Measurements from ENCODE around the gene ATP11A. TPM values are rescaled to one million over a fixed set of nuclear protein-coding genes. Genes with fewer than 3 reads are reported as not detected.

The ATP11A gene
- polyA plus RNA-seq, 2 donors = 4.2 to 6.7 TPM

DNA sequence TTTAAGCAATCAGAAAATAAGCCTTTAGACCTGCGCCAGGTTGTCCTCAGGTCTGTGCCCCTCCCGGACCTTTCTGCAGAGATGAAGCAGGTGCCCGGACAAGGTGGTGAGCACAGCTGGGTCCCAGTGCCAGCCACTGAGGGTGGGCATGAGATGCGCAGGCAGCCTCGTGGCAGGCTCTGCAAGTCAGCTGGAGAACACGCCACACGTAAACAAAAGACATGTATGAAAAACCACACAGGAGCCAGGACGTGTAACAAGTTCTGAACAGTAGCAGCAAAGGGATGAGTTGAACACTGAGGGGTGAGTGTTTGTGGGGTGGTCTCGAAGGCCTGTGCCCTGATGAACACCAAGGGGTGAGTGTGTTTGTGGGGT, 210.4 kb downstream of the ATP11A start:
- Histone ChIP-seq H3K36me3 (ENCODE audit: control insufficient read depth in 2 of 2, insufficient read depth in 2 of 2, low read length in 1 of 2) (no peaks in the 10 kb centered on the region), H3K4me1 (ENCODE audit: control insufficient read depth in 2 of 2, insufficient read depth in 2 of 2, low read length in 1 of 2) (peaks cover 0 to 2% of the 10 kb centered on the region in 2 donors), H3K9me3 (ENCODE audit: control insufficient read depth in 2 of 2, insufficient read depth in 1 of 2, low read depth in 1 of 2, low read length in 1 of 2) (peaks cover 0 to 3% of the 10 kb centered on the region in 2 donors), H3K27ac (ENCODE audit: low read depth in 2 of 2, low read length in 1 of 2) (no peak overlapping the region), H3K27me3 (ENCODE audit: control insufficient read depth in 1 of 2, insufficient read depth in 2 of 2, low read length in 2 of 2) (peaks cover 0 to 10% of the 10 kb centered on the region in 2 donors), H3K4me3 (ENCODE audit: low read depth in 1 of 2, low read length in 2 of 2) (no peak overlapping the region)
- WGBS, 2 donors = 85 to 89% methylated on average over 9 of the region's 9 CpGs

DNA sequence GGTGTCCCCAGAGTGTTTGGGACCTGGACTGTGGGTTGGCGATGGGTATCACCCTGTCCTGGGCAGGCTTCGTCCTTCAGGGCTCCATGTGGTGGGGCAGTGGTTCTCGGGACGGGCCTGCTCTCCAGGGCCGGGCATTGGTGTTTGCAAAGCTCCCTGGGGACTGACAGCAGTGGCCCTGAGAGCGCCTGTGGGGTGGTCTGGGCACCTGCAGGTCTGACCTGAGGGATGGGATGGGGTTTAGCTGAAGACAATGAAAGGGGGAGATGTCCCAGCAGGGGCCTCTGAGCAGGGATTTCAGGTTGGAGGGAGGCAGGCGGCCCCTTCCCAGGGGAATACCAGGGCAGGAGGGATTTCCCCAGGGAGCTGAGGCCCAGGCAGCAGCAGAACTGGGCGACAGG, 210.9 kb downstream of the ATP11A start:
- Histone ChIP-seq H3K4me3 (ENCODE audit: low read depth in 1 of 2, low read length in 2 of 2) (no peak overlapping the region), H3K27ac (ENCODE audit: low read depth in 2 of 2, low read length in 1 of 2) (no peak overlapping the region), H3K9me3 (ENCODE audit: control insufficient read depth in 2 of 2, insufficient read depth in 1 of 2, low read depth in 1 of 2, low read length in 1 of 2) (peaks cover 0 to 4% of the 10 kb centered on the region in 2 donors), H3K27me3 (ENCODE audit: control insufficient read depth in 1 of 2, insufficient read depth in 2 of 2, low read length in 2 of 2) (peaks cover 0 to 6% of the 10 kb centered on the region in 2 donors), H3K36me3 (ENCODE audit: control insufficient read depth in 2 of 2, insufficient read depth in 2 of 2, low read length in 1 of 2) (no peaks in the 10 kb centered on the region), H3K4me1 (ENCODE audit: control insufficient read depth in 2 of 2, insufficient read depth in 2 of 2, low read length in 1 of 2) (no peaks in the 10 kb centered on the region)
- WGBS, 2 donors = 84 to 90% methylated on average over 8 of the region's 8 CpGs

- Histone ChIP-seq H3K27me3 (ENCODE audit: control insufficient read depth in 1 of 2, insufficient read depth in 2 of 2, low read length in 2 of 2) (no peaks in the 10 kb centered on the region), H3K4me1 (ENCODE audit: control insufficient read depth in 2 of 2, insufficient read depth in 2 of 2, low read length in 1 of 2) (no peaks in the 10 kb centered on the region), H3K27ac (ENCODE audit: low read depth in 2 of 2, low read length in 1 of 2) (no peak overlapping the region), H3K4me3 (ENCODE audit: low read depth in 1 of 2, low read length in 2 of 2) (no peak overlapping the region), H3K36me3 (ENCODE audit: control insufficient read depth in 2 of 2, insufficient read depth in 2 of 2, low read length in 1 of 2) (no peaks in the 10 kb centered on the region), H3K9me3 (ENCODE audit: control insufficient read depth in 2 of 2, insufficient read depth in 1 of 2, low read depth in 1 of 2, low read length in 1 of 2) (peaks cover 0 to 4% of the 10 kb centered on the region in 2 donors)
- WGBS, 2 donors = 60 to 66% methylated on average over 14 of the region's 14 CpGs
These were observed 212.3 kb downstream of the ATP11A start for GRCh38 chr13:112902101-112902651.

- no peak overlapping the region for H3K4me3 ChIP-seq (ENCODE audit: low read depth in 1 of 2, low read length in 2 of 2)
These were observed 212.8 kb downstream of the ATP11A start for GRCh38 chr13:112902669-112903068.

GRCh38 chr13:112903071-112903577, 213.3 kb downstream of the ATP11A start:
- WGBS, 2 donors = 84 to 86% methylated on average over 8 of the region's 8 CpGs
- H3K4me1 ChIP-seq (ENCODE audit: control insufficient read depth in 2 of 2, insufficient read depth in 2 of 2, low read length in 1 of 2) = no peaks in the 10 kb centered on the region
- no peak overlapping the region for H3K4me3 ChIP-seq (ENCODE audit: low read depth in 1 of 2, low read length in 2 of 2)
- no peaks in the 10 kb centered on the region for H3K36me3 ChIP-seq (ENCODE audit: control insufficient read depth in 2 of 2, insufficient read depth in 2 of 2, low read length in 1 of 2)
- H3K9me3 ChIP-seq (ENCODE audit: control insufficient read depth in 2 of 2, insufficient read depth in 1 of 2, low read depth in 1 of 2, low read length in 1 of 2) = peaks cover 0 to 4% of the 10 kb centered on the region in 2 donors
- no peaks in the 10 kb centered on the region for H3K27me3 ChIP-seq (ENCODE audit: control insufficient read depth in 1 of 2, insufficient read depth in 2 of 2, low read length in 2 of 2)
- H3K27ac ChIP-seq (ENCODE audit: low read depth in 2 of 2, low read length in 1 of 2) = no peak overlapping the region

More at GRCh38 chr13:112902669-112903068, 212.8 kb downstream of the ATP11A start:
- no peaks in the 10 kb centered on the region for H3K36me3 ChIP-seq (ENCODE audit: control insufficient read depth in 2 of 2, insufficient read depth in 2 of 2, low read length in 1 of 2)
- H3K4me1 ChIP-seq (ENCODE audit: control insufficient read depth in 2 of 2, insufficient read depth in 2 of 2, low read length in 1 of 2) = no peaks in the 10 kb centered on the region
- 56 to 68% methylated on average over 2 of the region's 2 CpGs for WGBS, 2 donors
- no peaks in the 10 kb centered on the region for H3K27me3 ChIP-seq (ENCODE audit: control insufficient read depth in 1 of 2, insufficient read depth in 2 of 2, low read length in 2 of 2)
- no peak overlapping the region for H3K27ac ChIP-seq (ENCODE audit: low read depth in 2 of 2, low read length in 1 of 2)
- peaks cover 0 to 4% of the 10 kb centered on the region in 2 donors for H3K9me3 ChIP-seq (ENCODE audit: control insufficient read depth in 2 of 2, insufficient read depth in 1 of 2, low read depth in 1 of 2, low read length in 1 of 2)

DNA sequence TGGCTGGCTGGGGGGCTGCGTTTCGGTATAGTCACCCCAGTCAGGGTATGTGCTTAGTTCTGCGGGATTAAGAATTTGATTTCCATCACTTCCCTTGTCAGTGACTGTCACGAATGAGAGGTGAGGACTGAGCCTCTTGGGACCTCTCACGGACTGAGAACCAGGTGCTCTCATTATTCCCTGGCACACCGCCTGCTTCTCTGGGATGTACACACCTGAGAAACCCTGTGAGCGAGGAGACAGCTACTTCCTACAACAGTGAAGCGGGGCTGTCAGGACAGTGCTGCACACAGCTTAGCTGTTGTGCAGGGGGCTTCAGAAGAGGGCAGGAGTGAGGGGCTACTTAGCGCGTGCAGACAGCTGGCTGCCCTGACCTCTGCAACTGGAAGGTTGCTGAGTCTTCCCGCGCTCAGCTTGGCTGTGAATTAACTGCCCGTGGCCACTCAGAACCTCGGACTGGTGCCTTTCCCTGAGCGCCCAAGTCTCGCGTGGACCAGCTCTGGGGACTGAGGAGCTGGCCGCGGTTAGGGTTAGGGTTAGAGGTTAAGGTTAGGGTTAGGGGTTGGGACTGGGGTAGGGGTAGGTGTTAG, 213.9 kb downstream of the ATP11A start:
- no peaks in the 10 kb centered on the region for H3K27me3 ChIP-seq (ENCODE audit: control insufficient read depth in 1 of 2, insufficient read depth in 2 of 2, low read length in 2 of 2)
- H3K27ac ChIP-seq (ENCODE audit: low read depth in 2 of 2, low read length in 1 of 2) = no peak overlapping the region
- H3K36me3 ChIP-seq (ENCODE audit: control insufficient read depth in 2 of 2, insufficient read depth in 2 of 2, low read length in 1 of 2) = no peaks in the 10 kb centered on the region
- H3K4me3 ChIP-seq (ENCODE audit: low read depth in 1 of 2, low read length in 2 of 2) = no peak overlapping the region
- 91 to 94% methylated on average over 19 of the region's 19 CpGs for WGBS, 2 donors
- no peaks in the 10 kb centered on the region for H3K4me1 ChIP-seq (ENCODE audit: control insufficient read depth in 2 of 2, insufficient read depth in 2 of 2, low read length in 1 of 2)
- H3K9me3 ChIP-seq (ENCODE audit: control insufficient read depth in 2 of 2, insufficient read depth in 1 of 2, low read depth in 1 of 2, low read length in 1 of 2) = peaks cover 0 to 4% of the 10 kb centered on the region in 2 donors

GRCh38 chr13:112904436-112904960, 214.7 kb downstream of the ATP11A start:
- Histone ChIP-seq H3K9me3 (ENCODE audit: control insufficient read depth in 2 of 2, insufficient read depth in 1 of 2, low read depth in 1 of 2, low read length in 1 of 2) (peaks cover 0 to 4% of the 10 kb centered on the region in 2 donors), H3K4me3 (ENCODE audit: low read depth in 1 of 2, low read length in 2 of 2) (no peak overlapping the region), H3K27ac (ENCODE audit: low read depth in 2 of 2, low read length in 1 of 2) (no peak overlapping the region), H3K36me3 (ENCODE audit: control insufficient read depth in 2 of 2, insufficient read depth in 2 of 2, low read length in 1 of 2) (no peaks in the 10 kb centered on the region), H3K27me3 (ENCODE audit: control insufficient read depth in 1 of 2, insufficient read depth in 2 of 2, low read length in 2 of 2) (no peaks in the 10 kb centered on the region), H3K4me1 (ENCODE audit: control insufficient read depth in 2 of 2, insufficient read depth in 2 of 2, low read length in 1 of 2) (no peaks in the 10 kb centered on the region)
- 94 to 96% methylated on average over 13 of the region's 13 CpGs for WGBS, 2 donors

DNA sequence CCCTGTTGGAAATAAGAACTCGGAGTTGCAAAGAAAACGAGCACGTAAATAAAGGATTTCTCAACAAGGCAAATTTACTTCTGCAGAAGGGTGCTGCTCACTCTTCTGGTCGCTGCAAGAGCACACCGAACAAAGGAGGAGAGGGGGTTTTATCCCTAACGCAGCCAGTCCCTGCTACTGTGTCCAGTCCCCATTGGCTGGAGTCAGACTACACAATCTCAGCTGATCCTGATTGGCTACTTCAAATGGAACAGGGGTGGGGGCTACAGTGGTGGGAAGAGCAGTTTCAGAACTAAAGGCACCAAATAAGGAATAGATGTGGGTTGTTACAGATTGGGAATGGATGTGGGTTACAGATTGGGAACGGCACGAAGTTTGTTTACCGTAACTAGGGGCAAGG, 215.2 kb downstream of the ATP11A start:
- 96 to 97% methylated on average over 9 of the region's 9 CpGs for WGBS, 2 donors
- no peaks in the 10 kb centered on the region for H3K4me1 ChIP-seq (ENCODE audit: control insufficient read depth in 2 of 2, insufficient read depth in 2 of 2, low read length in 1 of 2)
- no peak overlapping the region for H3K4me3 ChIP-seq (ENCODE audit: low read depth in 1 of 2, low read length in 2 of 2)
- H3K36me3 ChIP-seq (ENCODE audit: control insufficient read depth in 2 of 2, insufficient read depth in 2 of 2, low read length in 1 of 2) = no peaks in the 10 kb centered on the region
- H3K27ac ChIP-seq (ENCODE audit: low read depth in 2 of 2, low read length in 1 of 2) = no peak overlapping the region
- H3K9me3 ChIP-seq (ENCODE audit: control insufficient read depth in 2 of 2, insufficient read depth in 1 of 2, low read depth in 1 of 2, low read length in 1 of 2) = peaks cover 0 to 4% of the 10 kb centered on the region in 2 donors
- H3K27me3 ChIP-seq (ENCODE audit: control insufficient read depth in 1 of 2, insufficient read depth in 2 of 2, low read length in 2 of 2) = no peaks in the 10 kb centered on the region

DNA sequence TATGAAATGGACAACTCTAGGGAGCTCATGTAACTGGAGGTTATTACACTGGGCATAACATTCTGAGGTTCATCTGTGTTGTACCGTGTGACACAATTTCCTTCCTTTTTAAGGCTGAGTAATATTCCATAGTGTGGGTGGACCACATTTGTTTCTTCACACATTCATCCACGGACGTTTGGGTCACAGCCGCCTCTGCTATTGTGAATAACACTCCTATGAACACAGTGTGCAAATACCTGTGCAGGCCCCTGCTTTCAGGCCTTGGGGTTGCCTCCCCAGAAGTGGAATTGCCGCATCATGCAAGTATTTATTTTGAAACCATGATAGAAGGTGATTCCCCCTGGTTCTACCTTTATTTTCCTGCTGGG, 215.8 kb downstream of the ATP11A start:
- Histone ChIP-seq H3K27ac (ENCODE audit: low read depth in 2 of 2, low read length in 1 of 2) (no peak overlapping the region), H3K27me3 (ENCODE audit: control insufficient read depth in 1 of 2, insufficient read depth in 2 of 2, low read length in 2 of 2) (no peaks in the 10 kb centered on the region), H3K36me3 (ENCODE audit: control insufficient read depth in 2 of 2, insufficient read depth in 2 of 2, low read length in 1 of 2) (no peaks in the 10 kb centered on the region), H3K4me3 (ENCODE audit: low read depth in 1 of 2, low read length in 2 of 2) (no peak overlapping the region), H3K4me1 (ENCODE audit: control insufficient read depth in 2 of 2, insufficient read depth in 2 of 2, low read length in 1 of 2) (no peaks in the 10 kb centered on the region), H3K9me3 (ENCODE audit: control insufficient read depth in 2 of 2, insufficient read depth in 1 of 2, low read depth in 1 of 2, low read length in 1 of 2) (peaks cover 0 to 4% of the 10 kb centered on the region in 2 donors)
- WGBS, 2 donors = 84 to 88% methylated on average over 5 of the region's 5 CpGs
